Right lobe of liver (tissue), 4 donors: Measurements from ENCODE around the gene RBM25.

ENCODE experiments used
- CTCF ChIP-seq, 4 donors: fragments of 200-600 bp in 3 of 4; fragments of 450-650 bp in 1 of 4; IDR thresholded peaks; one replicate each; pipeline versions ENCODE4 v1.5.1 to v1.8.0; 2016 to 2022; ENCODE audit warnings: antibody characterized with exemption in 4 of 4, mild to moderate bottlenecking in 2 of 4
- POLR2A ChIP-seq: fragments of 450-650 bp; IDR thresholded peaks from one replicate; pipeline ENCODE4 v1.6.1; 2017; ENCODE audit warnings: antibody characterized with exemption, mild to moderate bottlenecking
- donor health status: DM: no; HTN: no; CAD: no.
- donor health status: DM: no; HTN: no; CAD: no.
- donor health status: DM: no; HTN: yes; CAD: no.

GRCh38 chr14:73133795-73134194 is 75.5 kb downstream of the RBM25 start:
- TF ChIP-seq CTCF (IDR thresholded peaks at IDR 0.05): no peak
- TF ChIP-seq POLR2A: no peak
